HepG2 (cell line): Measurements from ENCODE around the gene TLR9. TPM values are rescaled to one million over a fixed set of nuclear protein-coding genes. Genes with fewer than 3 reads are reported as not detected.
A peak's percentile ranks its signal among the peaks of the same experiment; 100 is the strongest.

ENCODE experiments used
- KDM4B ChIP-seq: sonication (generic); formaldehyde crosslinking; IDR thresholded peaks from 2 replicates; pipeline ENCODE4 v1.4.0; 2020; ENCODE audit warnings: missing genetic modification reagents
- LCORL ChIP-seq, 2 experiments: fragments of 450-650 bp in 1 of 2; sonication (generic) in 1 of 2; formaldehyde crosslinking in 1 of 2; IDR thresholded peaks; 2 replicates each; pipeline versions ENCODE4 v1.5.0 to v1.6.1; 2017 to 2020; ENCODE audit warnings: antibody characterized with exemption in 1 of 2, missing genetic modification reagents in 1 of 2
- NR2F6 ChIP-seq, 2 experiments: IDR thresholded peaks; 2 replicates each; pipeline ENCODE4 v1.6.1; 2016; ENCODE audit warnings: antibody characterized with exemption in 1 of 2, mild to moderate bottlenecking in 1 of 2
- ZNF124 ChIP-seq: sonication (generic); formaldehyde crosslinking; IDR thresholded peaks from 2 replicates; pipeline ENCODE4 v1.4.0; 2020; ENCODE audit warnings: missing genetic modification reagents
- ZNF383 ChIP-seq: sonication (generic); formaldehyde crosslinking; IDR thresholded peaks from 2 replicates; pipeline ENCODE4 v1.4.0; 2020; ENCODE audit warnings: missing genetic modification reagents, mild to moderate bottlenecking, borderline replicate concordance
- ZNF543 ChIP-seq: sonication (generic); formaldehyde crosslinking; IDR thresholded peaks from 2 replicates; pipeline ENCODE4 v1.4.0; 2020; ENCODE audit warnings: mild to moderate bottlenecking, missing genetic modification reagents
- ZSCAN9 ChIP-seq: IDR thresholded peaks from 2 replicates; pipeline ENCODE4 v1.6.1; 2016; ENCODE audit warnings: borderline replicate concordance
- polyA plus RNA-seq, 8 experiments: library from polyadenylated mRNA; depleted of rRNA in 3 of 8; stranded (reverse) in 7 of 8; unstranded in 1 of 8; fragments of >200 nt; fragmentation: Illumina TruSeq in 4 of 8; extraction: Trizol in 4 of 8; gene quantifications; 2 replicates each; pipeline versions ENCODE4 v1.2.1 to v1.2.3, GENCODE V29; 2011 to 2016; ENCODE audit warnings: low read depth in 4 of 8, missing spikeins in 1 of 8, mixed read lengths in 1 of 8; ENCODE audit not compliant: insufficient read depth in 1 of 8
- total RNA-seq, 5 experiments: library from RNA; depleted of rRNA; stranded (reverse); fragments of >200 nt; fragmentation: Illumina TruSeq; extraction: Trizol; gene quantifications; 2 replicates each; pipeline ENCODE4 v1.2.3, GENCODE V29; 2016; ENCODE audit warnings: low read depth in 1 of 5
- TF ChIP-seq, protein P1 (sequence below): sonication (generic); formaldehyde crosslinking; IDR thresholded peaks from 2 replicates; pipeline ENCODE4 v1.4.0; 2020; ENCODE audit warnings: mild to moderate bottlenecking, missing genetic modification reagents
- TF ChIP-seq, protein P2 (sequence below): sonication (generic); formaldehyde crosslinking; IDR thresholded peaks from 2 replicates; pipeline ENCODE4 v1.5.1; 2020; ENCODE audit warnings: mild to moderate bottlenecking, missing genetic modification reagents, borderline replicate concordance
- TF ChIP-seq, protein P3 (sequence below): sonication (generic); formaldehyde crosslinking; IDR thresholded peaks from 2 replicates; pipeline ENCODE4 v1.5.0; 2020; ENCODE audit warnings: mild to moderate bottlenecking, missing genetic modification reagents
- TF ChIP-seq, protein P4 (sequence below): sonication (generic); formaldehyde crosslinking; IDR thresholded peaks from 2 replicates; pipeline ENCODE4 v1.4.0; 2020; ENCODE audit warnings: missing genetic modification reagents

TLR9 gene
- total and polyA plus RNA-seq, 2 of the 13 experiments (the other 11 are each of a cell fraction or from before 2014, with no cell fraction given): not detected

DNA sequence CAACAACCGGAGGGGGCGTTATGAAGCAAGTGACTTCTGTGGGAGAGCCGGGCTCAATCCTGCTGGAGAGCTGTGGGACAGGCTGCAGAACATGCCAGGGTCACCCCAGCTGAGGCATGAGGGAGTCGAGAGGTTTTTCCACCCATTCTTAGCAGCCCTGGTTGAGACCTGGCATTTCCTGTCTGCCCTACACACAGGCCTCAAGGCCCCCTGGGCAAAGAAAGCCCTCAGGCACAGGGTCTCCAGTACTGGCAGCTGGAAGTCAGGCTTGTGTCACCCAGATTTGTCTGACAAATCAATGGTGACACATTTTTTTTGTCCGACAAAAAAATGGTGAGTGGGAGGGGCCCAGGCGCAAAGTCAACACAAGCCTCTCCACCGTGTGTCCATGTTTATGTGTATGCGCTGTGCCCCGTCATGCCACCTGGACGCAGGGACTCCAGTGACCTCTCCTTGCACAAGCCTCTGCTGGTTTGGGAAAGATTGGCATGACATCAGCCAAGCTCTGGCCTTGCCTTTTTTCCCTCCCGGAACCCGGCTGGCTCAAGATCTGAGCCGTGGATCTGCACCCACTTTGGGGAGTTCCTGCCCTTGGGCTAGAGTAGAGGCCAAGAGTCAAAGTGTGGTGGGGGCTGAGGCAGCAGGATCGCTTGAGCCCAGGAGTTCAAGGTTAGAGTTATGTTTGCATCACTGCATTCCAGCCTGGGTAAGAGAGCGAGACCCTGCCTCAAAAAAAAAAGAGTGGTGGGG is 48.3 kb downstream of the TLR9 start (continued):
- TF ChIP-seq, protein P1, sequence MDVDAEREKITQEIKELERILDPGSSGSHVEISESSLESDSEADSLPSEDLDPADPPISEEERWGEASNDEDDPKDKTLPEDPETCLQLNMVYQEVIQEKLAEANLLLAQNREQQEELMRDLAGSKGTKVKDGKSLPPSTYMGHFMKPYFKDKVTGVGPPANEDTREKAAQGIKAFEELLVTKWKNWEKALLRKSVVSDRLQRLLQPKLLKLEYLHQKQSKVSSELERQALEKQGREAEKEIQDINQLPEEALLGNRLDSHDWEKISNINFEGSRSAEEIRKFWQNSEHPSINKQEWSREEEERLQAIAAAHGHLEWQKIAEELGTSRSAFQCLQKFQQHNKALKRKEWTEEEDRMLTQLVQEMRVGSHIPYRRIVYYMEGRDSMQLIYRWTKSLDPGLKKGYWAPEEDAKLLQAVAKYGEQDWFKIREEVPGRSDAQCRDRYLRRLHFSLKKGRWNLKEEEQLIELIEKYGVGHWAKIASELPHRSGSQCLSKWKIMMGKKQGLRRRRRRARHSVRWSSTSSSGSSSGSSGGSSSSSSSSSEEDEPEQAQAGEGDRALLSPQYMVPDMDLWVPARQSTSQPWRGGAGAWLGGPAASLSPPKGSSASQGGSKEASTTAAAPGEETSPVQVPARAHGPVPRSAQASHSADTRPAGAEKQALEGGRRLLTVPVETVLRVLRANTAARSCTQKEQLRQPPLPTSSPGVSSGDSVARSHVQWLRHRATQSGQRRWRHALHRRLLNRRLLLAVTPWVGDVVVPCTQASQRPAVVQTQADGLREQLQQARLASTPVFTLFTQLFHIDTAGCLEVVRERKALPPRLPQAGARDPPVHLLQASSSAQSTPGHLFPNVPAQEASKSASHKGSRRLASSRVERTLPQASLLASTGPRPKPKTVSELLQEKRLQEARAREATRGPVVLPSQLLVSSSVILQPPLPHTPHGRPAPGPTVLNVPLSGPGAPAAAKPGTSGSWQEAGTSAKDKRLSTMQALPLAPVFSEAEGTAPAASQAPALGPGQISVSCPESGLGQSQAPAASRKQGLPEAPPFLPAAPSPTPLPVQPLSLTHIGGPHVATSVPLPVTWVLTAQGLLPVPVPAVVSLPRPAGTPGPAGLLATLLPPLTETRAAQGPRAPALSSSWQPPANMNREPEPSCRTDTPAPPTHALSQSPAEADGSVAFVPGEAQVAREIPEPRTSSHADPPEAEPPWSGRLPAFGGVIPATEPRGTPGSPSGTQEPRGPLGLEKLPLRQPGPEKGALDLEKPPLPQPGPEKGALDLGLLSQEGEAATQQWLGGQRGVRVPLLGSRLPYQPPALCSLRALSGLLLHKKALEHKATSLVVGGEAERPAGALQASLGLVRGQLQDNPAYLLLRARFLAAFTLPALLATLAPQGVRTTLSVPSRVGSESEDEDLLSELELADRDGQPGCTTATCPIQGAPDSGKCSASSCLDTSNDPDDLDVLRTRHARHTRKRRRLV: no peak
- TF ChIP-seq NR2F6 (IDR thresholded peaks at IDR 0.05) (peak; percentile 79), NR2F6 (CRISPR knock-in tag; IDR thresholded peaks at IDR 0.05) (peak; percentile 54; the same call in 1 of the 2 replicates), KDM4B (no peak), ZNF124 (CRISPR knock-in tag) (peak; percentile 25; the same call in 1 of the 2 replicates), LCORL (IDR thresholded peaks at IDR 0.05) (no peak), LCORL (CRISPR knock-in tag; IDR thresholded peaks at IDR 0.05) (peak; percentile 92), ZSCAN9 (peak; percentile 24; the same call in 1 of the 2 replicates), ZNF383 (CRISPR knock-in tag) (peak; percentile 71; the same call in 1 of the 2 replicates), ZNF543 (CRISPR knock-in tag) (peak; percentile 33; the same call in 1 of the 2 replicates)
- TF ChIP-seq, protein P2, sequence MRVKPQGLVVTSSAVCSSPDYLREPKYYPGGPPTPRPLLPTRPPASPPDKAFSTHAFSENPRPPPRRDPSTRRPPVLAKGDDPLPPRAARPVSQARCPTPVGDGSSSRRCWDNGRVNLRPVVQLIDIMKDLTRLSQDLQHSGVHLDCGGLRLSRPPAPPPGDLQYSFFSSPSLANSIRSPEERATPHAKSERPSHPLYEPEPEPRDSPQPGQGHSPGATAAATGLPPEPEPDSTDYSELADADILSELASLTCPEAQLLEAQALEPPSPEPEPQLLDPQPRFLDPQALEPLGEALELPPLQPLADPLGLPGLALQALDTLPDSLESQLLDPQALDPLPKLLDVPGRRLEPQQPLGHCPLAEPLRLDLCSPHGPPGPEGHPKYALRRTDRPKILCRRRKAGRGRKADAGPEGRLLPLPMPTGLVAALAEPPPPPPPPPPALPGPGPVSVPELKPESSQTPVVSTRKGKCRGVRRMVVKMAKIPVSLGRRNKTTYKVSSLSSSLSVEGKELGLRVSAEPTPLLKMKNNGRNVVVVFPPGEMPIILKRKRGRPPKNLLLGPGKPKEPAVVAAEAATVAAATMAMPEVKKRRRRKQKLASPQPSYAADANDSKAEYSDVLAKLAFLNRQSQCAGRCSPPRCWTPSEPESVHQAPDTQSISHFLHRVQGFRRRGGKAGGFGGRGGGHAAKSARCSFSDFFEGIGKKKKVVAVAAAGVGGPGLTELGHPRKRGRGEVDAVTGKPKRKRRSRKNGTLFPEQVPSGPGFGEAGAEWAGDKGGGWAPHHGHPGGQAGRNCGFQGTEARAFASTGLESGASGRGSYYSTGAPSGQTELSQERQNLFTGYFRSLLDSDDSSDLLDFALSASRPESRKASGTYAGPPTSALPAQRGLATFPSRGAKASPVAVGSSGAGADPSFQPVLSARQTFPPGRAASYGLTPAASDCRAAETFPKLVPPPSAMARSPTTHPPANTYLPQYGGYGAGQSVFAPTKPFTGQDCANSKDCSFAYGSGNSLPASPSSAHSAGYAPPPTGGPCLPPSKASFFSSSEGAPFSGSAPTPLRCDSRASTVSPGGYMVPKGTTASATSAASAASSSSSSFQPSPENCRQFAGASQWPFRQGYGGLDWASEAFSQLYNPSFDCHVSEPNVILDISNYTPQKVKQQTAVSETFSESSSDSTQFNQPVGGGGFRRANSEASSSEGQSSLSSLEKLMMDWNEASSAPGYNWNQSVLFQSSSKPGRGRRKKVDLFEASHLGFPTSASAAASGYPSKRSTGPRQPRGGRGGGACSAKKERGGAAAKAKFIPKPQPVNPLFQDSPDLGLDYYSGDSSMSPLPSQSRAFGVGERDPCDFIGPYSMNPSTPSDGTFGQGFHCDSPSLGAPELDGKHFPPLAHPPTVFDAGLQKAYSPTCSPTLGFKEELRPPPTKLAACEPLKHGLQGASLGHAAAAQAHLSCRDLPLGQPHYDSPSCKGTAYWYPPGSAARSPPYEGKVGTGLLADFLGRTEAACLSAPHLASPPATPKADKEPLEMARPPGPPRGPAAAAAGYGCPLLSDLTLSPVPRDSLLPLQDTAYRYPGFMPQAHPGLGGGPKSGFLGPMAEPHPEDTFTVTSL: peak; percentile 88
- TF ChIP-seq, protein P3, sequence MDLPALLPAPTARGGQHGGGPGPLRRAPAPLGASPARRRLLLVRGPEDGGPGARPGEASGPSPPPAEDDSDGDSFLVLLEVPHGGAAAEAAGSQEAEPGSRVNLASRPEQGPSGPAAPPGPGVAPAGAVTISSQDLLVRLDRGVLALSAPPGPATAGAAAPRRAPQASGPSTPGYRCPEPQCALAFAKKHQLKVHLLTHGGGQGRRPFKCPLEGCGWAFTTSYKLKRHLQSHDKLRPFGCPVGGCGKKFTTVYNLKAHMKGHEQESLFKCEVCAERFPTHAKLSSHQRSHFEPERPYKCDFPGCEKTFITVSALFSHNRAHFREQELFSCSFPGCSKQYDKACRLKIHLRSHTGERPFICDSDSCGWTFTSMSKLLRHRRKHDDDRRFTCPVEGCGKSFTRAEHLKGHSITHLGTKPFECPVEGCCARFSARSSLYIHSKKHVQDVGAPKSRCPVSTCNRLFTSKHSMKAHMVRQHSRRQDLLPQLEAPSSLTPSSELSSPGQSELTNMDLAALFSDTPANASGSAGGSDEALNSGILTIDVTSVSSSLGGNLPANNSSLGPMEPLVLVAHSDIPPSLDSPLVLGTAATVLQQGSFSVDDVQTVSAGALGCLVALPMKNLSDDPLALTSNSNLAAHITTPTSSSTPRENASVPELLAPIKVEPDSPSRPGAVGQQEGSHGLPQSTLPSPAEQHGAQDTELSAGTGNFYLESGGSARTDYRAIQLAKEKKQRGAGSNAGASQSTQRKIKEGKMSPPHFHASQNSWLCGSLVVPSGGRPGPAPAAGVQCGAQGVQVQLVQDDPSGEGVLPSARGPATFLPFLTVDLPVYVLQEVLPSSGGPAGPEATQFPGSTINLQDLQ (CRISPR knock-in tag): 0 out of 2 replicates have a peak, but pooled peaks have one; percentile 33
- TF ChIP-seq, protein P4, sequence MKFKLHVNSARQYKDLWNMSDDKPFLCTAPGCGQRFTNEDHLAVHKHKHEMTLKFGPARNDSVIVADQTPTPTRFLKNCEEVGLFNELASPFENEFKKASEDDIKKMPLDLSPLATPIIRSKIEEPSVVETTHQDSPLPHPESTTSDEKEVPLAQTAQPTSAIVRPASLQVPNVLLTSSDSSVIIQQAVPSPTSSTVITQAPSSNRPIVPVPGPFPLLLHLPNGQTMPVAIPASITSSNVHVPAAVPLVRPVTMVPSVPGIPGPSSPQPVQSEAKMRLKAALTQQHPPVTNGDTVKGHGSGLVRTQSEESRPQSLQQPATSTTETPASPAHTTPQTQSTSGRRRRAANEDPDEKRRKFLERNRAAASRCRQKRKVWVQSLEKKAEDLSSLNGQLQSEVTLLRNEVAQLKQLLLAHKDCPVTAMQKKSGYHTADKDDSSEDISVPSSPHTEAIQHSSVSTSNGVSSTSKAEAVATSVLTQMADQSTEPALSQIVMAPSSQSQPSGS (CRISPR knock-in tag): peak; percentile 60; the same call in 1 of the 2 replicates
